Gastroesophageal sphincter (tissue), 4 donors: ENCODE data around the gene FFAR2. TPM values are rescaled to one million over a fixed set of nuclear protein-coding genes. Genes with fewer than 3 reads are reported as not detected.

Experiments
- ATAC-seq: fragments of 150-250 bp; one replicate; pipeline ENCODE4 v1.9.1; 2016; ENCODE audit warnings: mild to moderate bottlenecking, moderate library complexity
- H3K27ac ChIP-seq, 4 donors: fragments of 200-600 bp; sonication (generic) in 3 of 4; 1 replicate in 3 of 4; 2 replicates in 1 of 4; pipeline ENCODE4 v1.5.1; 2016 to 2019
- H3K27me3 ChIP-seq: fragments of 200-600 bp; sonication (generic); one replicate; pipeline ENCODE4 v1.5.1; 2019
- H3K36me3 ChIP-seq, 2 donors: fragments of 200-600 bp; sonication (generic); one replicate each; pipeline ENCODE4 v1.5.1; 2019; ENCODE audit warnings: control low read depth in 1 of 2
- H3K4me1 ChIP-seq, 3 donors: fragments of 200-600 bp; sonication (generic); 1 replicate in 2 of 3; 2 replicates in 1 of 3; pipeline ENCODE4 v1.5.1; 2016 to 2019; ENCODE audit warnings: control low read depth in 2 of 3
- H3K4me3 ChIP-seq, 2 donors: fragments of 200-600 bp; sonication (generic); one replicate each; pipeline ENCODE4 v1.5.1; 2019; ENCODE audit warnings: mild to moderate bottlenecking in 1 of 2, moderate library complexity in 1 of 2
- H3K9me3 ChIP-seq, 3 donors: fragments of 200-600 bp; sonication (generic); one replicate each; pipeline ENCODE4 v1.5.1; 2017 to 2019; ENCODE audit warnings: control low read depth in 2 of 3
- CTCF ChIP-seq, 4 experiments: fragments of 200-600 bp in 2 of 4; fragments of 450-650 bp in 2 of 4; sonication (generic) in 1 of 4; IDR thresholded peaks; one replicate each; pipeline ENCODE4 v1.5.1; 2017 to 2019; ENCODE audit warnings: antibody characterized with exemption in 4 of 4, mild to moderate bottlenecking in 2 of 4, moderate library complexity in 2 of 4
- EP300 ChIP-seq: sonication (generic); formaldehyde crosslinking; IDR thresholded peaks from one replicate; pipeline ENCODE4 v1.6.1; 2017; ENCODE audit warnings: antibody characterized with exemption, mild to moderate bottlenecking
- POLR2A ChIP-seq, 2 donors: fragments of 450-650 bp; IDR thresholded peaks; one replicate each; pipeline ENCODE4 v1.6.1; 2017; ENCODE audit warnings: antibody characterized with exemption in 2 of 2, mild to moderate bottlenecking in 2 of 2, moderate library complexity in 1 of 2
- POLR2AphosphoS5 ChIP-seq: sonication (generic); formaldehyde crosslinking; IDR thresholded peaks from one replicate; pipeline ENCODE4 v1.6.1; 2017; ENCODE audit warnings: antibody characterized with exemption
- WGBS, 2 donors: methylation state at CpG; one replicate each; pipeline ENCODE4 v1.1.5; 2018; ENCODE audit warnings: low coverage in 1 of 2; 5-methylcytosine and 5-hydroxymethylcytosine counted together
- total RNA-seq, 4 donors: library from RNA; depleted of rRNA; stranded (reverse); fragments of >200 nt; gene quantifications; one replicate each; pipeline ENCODE4 v1.1.0, GENCODE V29; 2016

The FFAR2 gene
- total RNA-seq, 4 donors from 2014 or later: 0.35 to 1.3 TPM; not detected in 2

DNA sequence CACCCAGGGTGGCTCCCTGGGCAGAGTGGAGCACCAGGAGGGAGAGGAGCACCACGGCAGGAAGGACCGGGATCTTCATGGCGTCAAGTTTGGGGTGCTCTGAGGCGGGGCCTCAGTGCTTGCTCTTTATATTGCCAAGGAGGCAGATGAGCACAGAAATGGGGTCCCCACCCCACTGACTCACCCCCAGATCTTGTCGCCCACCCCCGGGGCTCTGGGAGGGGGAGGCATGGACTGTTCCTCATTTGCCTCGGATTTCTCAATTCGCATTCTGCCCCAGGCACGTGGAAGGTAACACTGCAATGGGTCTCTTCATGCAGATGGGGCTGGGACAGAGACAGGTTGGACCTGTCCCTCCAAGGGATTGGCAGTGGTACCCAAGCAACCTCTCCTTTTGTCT, 42.3 kb downstream of the FFAR2 start, which contains the start of gene KRTDAP:
TSS of gene KRTDAP (minus strand) at position 101 of the 400 bp plus-strand sequence. CDS start at position 79, 22 bp downstream.
- Histone ChIP-seq H3K27me3 (peaks cover 79% of the 10 kb centered on the region), H3K4me1 (peaks cover 0 to 4% (median 4%) of the 10 kb centered on the region in 3 donors), H3K4me3 (no peak within 1 kb of the TSS), H3K27ac (no peak within 1 kb of the TSS), H3K36me3 (no peaks in the 10 kb centered on the region), H3K9me3 (no peaks in the 10 kb centered on the region)
- no peak for TF ChIP-seq POLR2A (IDR thresholded peaks at IDR 0.05)
- no peak for TF ChIP-seq EP300
- no peak for TF ChIP-seq CTCF (IDR thresholded peaks at IDR 0.05)
- no peak for TF ChIP-seq POLR2AphosphoS5
- WGBS, 2 donors: 75% methylated on average over 5 of the region's 9 CpGs; no CpG with 5 or more reads in 1 of the 2 donors
- no peak for ATAC-seq

- ATAC-seq: no peak
- no peak for TF ChIP-seq POLR2A (IDR thresholded peaks at IDR 0.05)
- no peak for TF ChIP-seq CTCF (IDR thresholded peaks at IDR 0.05)
- no peak for TF ChIP-seq POLR2AphosphoS5
- TF ChIP-seq EP300: no peak
- Histone ChIP-seq H3K4me1 (peaks cover 0 to 9% (median 4%) of the 10 kb centered on the region in 3 donors), H3K36me3 (no peaks in the 10 kb centered on the region), H3K9me3 (no peaks in the 10 kb centered on the region), H3K4me3 (no peak overlapping the region), H3K27me3 (peaks cover 79% of the 10 kb centered on the region), H3K27ac (no peak overlapping the region)
- WGBS, 2 donors: no CpG with 5 or more reads among the region's 9 CpGs
These were observed 43.8 kb downstream of the FFAR2 start for GRCh38 chr19:35491836-35492360.

GRCh38 chr19:35493971-35494370, 45.9 kb downstream of the FFAR2 start:
- no peak for ATAC-seq
- TF ChIP-seq CTCF (IDR thresholded peaks at IDR 0.05) (no peak), EP300 (no peak), POLR2AphosphoS5 (no peak), POLR2A (IDR thresholded peaks at IDR 0.05) (no peak)
- no peak overlapping the region for H3K4me3 ChIP-seq
- peaks cover 0 to 9% (median 4%) of the 10 kb centered on the region in 3 donors for H3K4me1 ChIP-seq
- no peaks in the 10 kb centered on the region for H3K36me3 ChIP-seq
- WGBS, 2 donors: 80% methylated on average over 7 of the region's 9 CpGs; no CpG with 5 or more reads in 1 of the 2 donors
- H3K27ac ChIP-seq: no peak overlapping the region
- peaks cover 58% of the 10 kb centered on the region for H3K27me3 ChIP-seq
- no peaks in the 10 kb centered on the region for H3K9me3 ChIP-seq

DNA sequence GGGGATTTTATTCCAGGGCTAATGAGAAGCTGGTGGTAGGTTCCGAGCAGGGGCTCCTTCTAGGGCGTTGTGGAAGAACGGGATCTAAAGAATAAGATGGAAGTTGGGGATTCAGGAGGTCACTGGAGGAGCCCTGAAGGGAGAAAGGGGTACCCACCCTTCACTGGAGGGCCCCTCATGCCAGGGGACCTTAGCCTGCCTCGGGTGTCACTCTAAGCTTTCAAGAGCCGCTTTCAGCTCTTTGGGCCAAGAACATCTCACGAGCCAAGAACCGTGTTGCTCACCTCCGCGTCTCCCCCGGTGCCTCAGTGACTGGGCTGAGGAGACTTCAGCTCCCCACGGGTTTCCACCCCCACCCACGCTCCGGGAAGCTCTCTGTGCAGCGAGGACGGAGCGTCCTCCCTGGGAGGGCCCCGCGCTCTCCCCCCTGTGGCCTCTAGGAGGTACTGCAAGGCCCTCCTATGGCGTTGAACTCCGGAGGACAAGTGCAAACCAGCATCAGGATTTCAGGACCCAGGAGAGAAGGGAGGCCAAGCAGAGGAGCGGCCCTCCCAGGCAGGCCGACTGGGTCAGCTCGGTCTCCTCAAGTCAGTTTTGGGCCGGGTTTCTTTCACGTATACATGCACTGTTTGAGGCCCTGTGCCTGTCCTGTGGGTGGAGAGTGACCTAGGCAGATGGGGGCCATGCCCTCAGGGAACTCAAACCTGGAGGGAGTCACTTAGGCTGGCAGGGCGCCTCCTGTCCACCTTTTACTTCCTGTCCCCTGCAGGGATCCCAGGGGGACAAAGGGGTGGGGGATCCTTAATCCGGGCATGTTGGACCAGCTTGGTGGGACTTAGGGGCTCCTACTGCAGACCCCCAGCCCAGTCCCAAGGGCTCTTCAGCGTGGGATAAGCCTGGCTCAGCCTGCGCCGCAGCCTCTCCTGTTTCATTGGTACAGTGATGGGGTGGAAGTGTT, 47.3 kb downstream of the FFAR2 start:
- H3K27me3 ChIP-seq: peaks cover 44% of the 10 kb centered on the region
- no peak overlapping the region for H3K27ac ChIP-seq
- TF ChIP-seq CTCF (IDR thresholded peaks at IDR 0.05): peak in 3 of 4 experiments; percentile 79 to 98 (median 90)
- TF ChIP-seq EP300: no peak
- 27% methylated on average over 10 of the region's 30 CpGs; no CpG with 5 or more reads in 1 of the 2 donors for WGBS, 2 donors
- H3K9me3 ChIP-seq: no peaks in the 10 kb centered on the region
- H3K4me3 ChIP-seq: no peak overlapping the region
- H3K4me1 ChIP-seq: peaks cover 0 to 9% (median 4%) of the 10 kb centered on the region in 3 donors
- H3K36me3 ChIP-seq: no peaks in the 10 kb centered on the region
- ATAC-seq: peak; percentile 84
